G401 (cell line): ENCODE measurements around the gene KCNQ1. TPM values are rescaled to one million over a fixed set of nuclear protein-coding genes. Genes with fewer than 3 reads are reported as not detected.

ENCODE experiments used
- DNase-seq: peaks from one replicate; pipeline ENCODE4 v3.0.0-alpha.2; 2015; ENCODE audit warnings: low spot score
- in situ Hi-C: cut with HindIII; loops from 2 replicates; pipeline ENCODE4 v1.10.0; 2016; ENCODE audit warnings: low sequenced_read_pairs, mixed read lengths
- total RNA-seq: library from RNA; depleted of rRNA; stranded (reverse); fragments of >200 nt; shearing (Covaris generic); gene quantifications from 2 replicates; pipeline ENCODE4 v1.2.3, GENCODE V29; 2014

KCNQ1 gene
- total RNA-seq, 1 experiment from 2014 or later = 0.85 TPM

- in situ Hi-C loops = no loop called here
- DNase-seq = no peak
Measured at GRCh38 chr11:2815762-2816496, 371.1 kb downstream of the KCNQ1 start.

DNA sequence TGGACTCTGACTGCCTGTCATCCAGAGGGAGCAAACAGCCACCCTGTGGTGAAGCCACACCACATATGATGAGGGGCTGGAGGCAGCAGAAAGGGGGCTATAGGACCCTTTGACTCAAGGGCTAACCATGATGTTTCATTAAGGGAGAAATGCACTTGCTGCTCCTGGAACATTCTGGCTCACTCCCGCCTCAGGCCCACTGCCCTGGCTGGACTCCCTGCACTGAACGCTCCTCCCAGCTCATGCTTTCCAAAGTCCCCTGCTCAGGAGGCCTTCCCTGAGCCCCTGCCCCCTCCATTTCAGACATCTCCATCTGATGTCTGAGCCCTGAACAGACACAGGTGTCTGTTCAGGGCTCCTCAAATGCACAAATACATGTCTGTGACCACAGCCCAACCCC lies 371.7 kb downstream of the KCNQ1 start:
- in situ Hi-C loops = no loop called here

GRCh38 chr11:2816941-2817421 lies 372.2 kb downstream of the KCNQ1 start:
- no peak for DNase-seq
- in situ Hi-C loops = no loop called here

More for the DNA sequence above, 371.7 kb downstream of the KCNQ1 start:
- DNase-seq = no peak

DNA sequence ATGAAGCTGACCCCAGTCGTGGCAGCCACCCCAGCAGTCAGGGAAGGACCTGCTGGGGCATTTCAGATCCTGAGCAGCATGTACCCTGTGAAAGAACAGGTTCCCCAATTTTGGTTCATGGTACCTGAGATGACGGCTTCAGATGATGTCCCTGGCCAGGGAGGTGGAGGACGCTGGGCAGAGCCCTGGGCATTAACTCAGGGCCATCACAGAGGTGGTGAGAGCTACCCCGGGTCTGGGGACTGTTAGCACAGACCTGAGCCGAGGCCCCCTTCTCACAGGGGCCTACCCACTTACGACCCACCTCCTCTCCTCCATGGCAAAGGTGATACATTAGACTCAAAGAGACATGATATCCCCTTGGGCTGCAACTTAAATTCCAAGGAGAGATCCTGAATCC lies 372.6 kb downstream of the KCNQ1 start:
- no peak for DNase-seq
- in situ Hi-C loops = no loop called here

GRCh38 chr11:2818021-2818420 lies 373.2 kb downstream of the KCNQ1 start:
- DNase-seq = no peak
- in situ Hi-C loops = no loop called here

DNA sequence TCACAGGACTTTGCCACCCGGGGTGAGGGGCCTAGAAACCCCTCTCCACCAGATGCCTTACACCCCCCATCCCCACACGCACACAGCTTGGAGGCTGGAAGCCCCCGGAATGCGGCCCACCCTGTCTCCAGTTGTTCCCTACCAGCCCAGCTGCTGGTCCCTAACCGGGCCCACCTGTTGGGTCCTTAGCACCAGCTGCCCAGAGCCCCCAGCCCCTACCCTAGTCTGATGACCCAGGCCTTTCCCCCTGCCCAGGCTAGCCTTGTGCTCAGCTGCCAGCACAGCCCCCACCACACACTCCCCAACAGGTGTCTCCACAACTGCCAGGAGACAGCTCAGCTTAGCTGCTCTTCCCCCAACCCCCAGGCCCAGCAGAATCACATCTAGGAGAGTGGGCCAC lies 373.7 kb downstream of the KCNQ1 start:
- DNase-seq = no peak
- in situ Hi-C loops = no loop called here

- in situ Hi-C loops = no loop called here
- no peak for DNase-seq
Measured at GRCh38 chr11:2819316-2819715, 374.5 kb downstream of the KCNQ1 start.

GRCh38 chr11:2820976-2821375 lies 376.2 kb downstream of the KCNQ1 start:
- in situ Hi-C loops = no loop called here

GRCh38 chr11:2821891-2822290 lies 377.1 kb downstream of the KCNQ1 start:
- no peak for DNase-seq
- in situ Hi-C loops = no loop called here

More at GRCh38 chr11:2820976-2821375, 376.2 kb downstream of the KCNQ1 start:
- no peak for DNase-seq

- DNase-seq = no peak
- in situ Hi-C loops = no loop called here
Measured at GRCh38 chr11:2824851-2825250, 380.0 kb downstream of the KCNQ1 start.

DNA sequence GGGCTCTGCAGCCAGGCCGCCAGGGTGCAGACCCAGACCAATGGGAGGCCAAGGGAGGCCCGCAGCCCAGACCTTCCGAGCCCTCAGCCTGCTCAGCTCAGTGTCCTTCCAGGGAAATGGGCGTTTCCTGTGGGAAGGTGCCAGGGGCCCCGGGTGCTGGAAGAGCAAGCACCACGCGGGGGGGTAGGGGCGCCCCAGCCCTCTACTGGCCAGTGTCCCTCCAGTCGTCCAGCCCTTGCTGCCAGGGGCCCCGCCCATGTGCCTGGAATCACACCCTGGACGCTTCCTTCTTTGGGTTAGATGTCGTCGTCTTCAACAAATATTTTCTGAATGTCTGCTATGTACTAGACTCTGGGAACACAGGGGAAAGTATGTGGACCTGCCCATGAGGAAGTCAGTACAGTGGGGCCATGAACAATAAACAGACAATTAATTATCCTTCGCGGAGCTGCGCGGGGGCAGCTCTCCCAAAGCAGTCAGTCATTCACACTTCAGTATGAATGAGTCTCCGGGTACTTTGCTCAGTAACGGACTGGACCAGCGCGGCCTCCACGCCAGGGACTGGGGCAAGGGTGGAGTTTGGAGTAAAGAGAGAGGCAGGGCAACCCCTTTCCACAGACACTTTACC lies 380.6 kb downstream of the KCNQ1 start:
- no peak for DNase-seq
- in situ Hi-C loops = no loop called here

GRCh38 chr11:2825889-2826678 lies 381.3 kb downstream of the KCNQ1 start:
- in situ Hi-C loops = no loop called here
- no peak for DNase-seq

DNA sequence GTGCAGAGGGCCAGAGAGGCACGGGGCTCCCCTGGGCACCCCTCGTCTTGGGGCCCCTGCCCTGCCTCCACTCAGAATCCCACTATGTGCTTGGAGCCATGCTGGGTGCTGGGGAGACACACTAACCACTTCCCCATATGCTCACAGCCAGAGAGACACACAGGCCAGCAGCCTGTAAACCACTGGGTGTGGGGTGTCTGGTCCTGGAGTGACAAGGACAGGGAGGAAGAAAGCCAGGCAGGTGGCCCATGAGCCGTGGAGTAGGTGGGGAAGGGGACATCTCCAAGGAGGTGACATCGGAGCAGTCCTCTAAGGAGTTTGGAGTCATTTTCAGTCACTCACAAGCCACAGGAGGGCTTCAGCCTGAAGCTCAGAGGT lies 381.9 kb downstream of the KCNQ1 start:
- in situ Hi-C loops = no loop called here

GRCh38 chr11:2827256-2827655 lies 382.4 kb downstream of the KCNQ1 start:
- in situ Hi-C loops = no loop called here

More for the DNA sequence above, 381.9 kb downstream of the KCNQ1 start:
- DNase-seq = no peak

GRCh38 chr11:2827792-2828191 lies 383.0 kb downstream of the KCNQ1 start:
- DNase-seq = no peak
- in situ Hi-C loops = no loop called here

More at GRCh38 chr11:2827256-2827655, 382.4 kb downstream of the KCNQ1 start:
- no peak for DNase-seq

DNA sequence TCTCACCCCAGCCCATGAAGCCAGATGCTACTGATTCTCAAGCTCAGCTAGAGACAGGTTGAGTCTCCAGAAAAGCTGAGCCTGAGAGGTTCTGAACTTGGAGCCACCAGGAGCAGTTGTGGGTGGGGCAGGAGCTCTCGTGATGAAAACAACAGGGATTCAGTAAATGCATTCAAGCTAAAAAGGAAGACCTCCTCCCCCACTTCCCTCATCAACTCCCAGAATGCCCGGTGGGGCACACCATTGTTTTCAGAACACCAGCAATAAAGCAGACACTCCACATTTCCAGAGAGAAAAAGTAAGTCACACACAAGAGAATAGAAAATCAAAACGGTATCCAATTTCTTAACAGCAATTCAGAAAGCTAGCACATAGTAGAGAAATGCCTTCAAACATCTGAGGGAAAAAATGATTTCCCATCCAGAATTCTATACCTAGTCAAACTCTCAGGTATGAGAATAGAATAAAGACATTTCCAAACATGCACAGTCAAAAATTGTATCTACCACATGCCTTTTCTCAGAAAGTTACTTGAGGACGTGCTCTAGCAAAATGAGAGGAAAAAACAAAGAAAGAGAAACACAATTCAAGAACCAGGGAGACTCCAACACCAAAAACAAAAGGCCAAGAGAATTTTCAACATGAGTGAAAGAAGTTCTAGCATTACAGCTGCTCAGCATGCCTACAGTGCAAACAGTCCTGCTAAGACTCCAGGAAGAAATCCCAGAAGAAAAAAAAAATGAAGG lies 383.9 kb downstream of the KCNQ1 start:
- in situ Hi-C loops = no loop called here
- no peak for DNase-seq

DNA sequence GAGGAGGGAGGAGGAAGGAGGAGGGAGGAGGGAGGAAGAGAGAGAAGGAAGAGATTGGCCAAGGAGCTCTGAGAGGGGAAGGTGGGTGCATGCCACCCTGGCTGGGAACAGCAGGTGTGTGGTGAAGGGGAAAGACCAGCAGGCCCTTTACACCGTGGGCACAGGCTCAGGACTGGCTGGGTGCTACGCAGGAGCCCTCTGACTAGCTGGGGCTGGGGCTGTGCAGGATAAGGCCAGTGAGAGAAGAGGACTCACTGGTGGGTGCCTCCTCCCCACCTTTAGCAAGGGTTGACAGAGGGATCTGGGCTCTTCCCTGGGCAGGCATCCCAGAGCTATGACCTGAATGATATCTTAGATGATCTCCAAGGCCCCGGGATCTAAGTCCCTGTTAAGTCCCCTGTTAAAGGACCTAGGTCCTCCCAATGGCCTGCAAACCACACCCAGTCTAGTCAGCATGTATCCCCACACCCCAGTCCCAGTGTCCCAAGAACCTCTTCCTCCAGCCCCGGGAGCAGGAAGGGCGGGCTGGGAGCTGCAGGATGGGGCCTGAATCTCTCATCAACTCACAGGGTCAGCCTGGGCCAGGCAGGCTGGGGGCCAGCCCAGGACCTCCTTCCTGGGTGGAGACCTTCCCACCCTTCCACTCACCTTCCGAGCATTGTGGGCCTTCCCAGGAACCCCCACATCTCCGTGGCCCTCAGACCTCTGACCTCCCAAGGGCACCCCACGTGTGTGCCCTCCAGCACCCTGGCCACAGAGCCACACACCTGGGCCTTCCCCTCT lies 385.4 kb downstream of the KCNQ1 start:
- in situ Hi-C loops = no loop called here
- DNase-seq = no peak

GRCh38 chr11:2830886-2831285 lies 386.1 kb downstream of the KCNQ1 start:
- in situ Hi-C loops = no loop called here
- DNase-seq = no peak
